GM23338 (cell line): ENCODE measurements around the gene ARPC4.

Experiments used
- CREB1 ChIP-seq: fragments of 250-450 bp; sonication (Bioruptor Pico); IDR thresholded peaks from 2 replicates; pipeline ENCODE4 v1.5.0; 2020; ENCODE audit warnings: low read depth, mild to moderate bottlenecking, moderate library complexity
- EZH2 ChIP-seq: fragments of 200-600 bp; sonication (generic); IDR thresholded peaks from one replicate; pipeline ENCODE4 v1.8.0; 2017; ENCODE audit warnings: antibody characterized with exemption, mild to moderate bottlenecking, low read depth; ENCODE audit not compliant: unreplicated experiment
- TF ChIP-seq, protein P1 (sequence below), 2 experiments: fragments of 200-600 bp in 1 of 2; sonication (generic) in 1 of 2; conservative IDR thresholded peaks; 2 replicates each; pipeline versions ENCODE4 v1.5.1 to v1.6.1; 2016 to 2017; ENCODE audit warnings: antibody characterized with exemption in 2 of 2, low read depth in 2 of 2, mild to moderate bottlenecking in 2 of 2, moderate library complexity in 1 of 2
- TF ChIP-seq, protein P2 (sequence below): IDR thresholded peaks from one replicate; pipeline ENCODE4 v1.6.1; 2018; ENCODE audit warnings: antibody characterized with exemption; ENCODE audit not compliant: unreplicated experiment

DNA sequence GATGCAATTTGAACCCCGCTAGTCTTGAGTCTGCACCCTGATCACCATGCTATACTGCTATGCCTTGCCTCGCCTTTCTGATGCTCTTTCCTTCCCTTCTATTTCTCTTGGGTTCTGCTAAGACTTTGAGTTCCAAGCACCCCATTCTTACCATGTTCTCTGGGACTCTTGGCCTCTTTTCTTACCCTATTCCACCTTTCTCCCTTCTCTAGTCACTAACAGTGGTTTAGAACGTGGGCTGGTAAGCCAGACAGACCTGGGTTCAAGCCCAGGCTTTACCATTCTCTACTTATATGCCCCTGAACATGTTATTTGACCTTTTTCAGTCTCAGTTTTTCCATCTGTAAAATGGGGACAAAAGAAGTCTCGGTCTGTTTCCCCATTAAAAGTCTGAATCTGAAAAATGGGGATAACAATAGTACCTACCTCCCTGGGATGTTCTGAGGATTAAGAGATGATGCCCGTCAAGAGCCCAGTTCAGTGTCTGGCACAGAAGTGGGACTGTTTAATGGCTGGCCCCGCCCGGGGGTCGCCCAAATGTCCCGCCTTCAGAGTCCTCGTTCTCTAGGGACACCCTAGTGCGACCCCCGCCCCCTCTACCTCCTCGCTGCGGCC, 985 bp upstream of the ARPC4 start:
- TF ChIP-seq, protein P1, sequence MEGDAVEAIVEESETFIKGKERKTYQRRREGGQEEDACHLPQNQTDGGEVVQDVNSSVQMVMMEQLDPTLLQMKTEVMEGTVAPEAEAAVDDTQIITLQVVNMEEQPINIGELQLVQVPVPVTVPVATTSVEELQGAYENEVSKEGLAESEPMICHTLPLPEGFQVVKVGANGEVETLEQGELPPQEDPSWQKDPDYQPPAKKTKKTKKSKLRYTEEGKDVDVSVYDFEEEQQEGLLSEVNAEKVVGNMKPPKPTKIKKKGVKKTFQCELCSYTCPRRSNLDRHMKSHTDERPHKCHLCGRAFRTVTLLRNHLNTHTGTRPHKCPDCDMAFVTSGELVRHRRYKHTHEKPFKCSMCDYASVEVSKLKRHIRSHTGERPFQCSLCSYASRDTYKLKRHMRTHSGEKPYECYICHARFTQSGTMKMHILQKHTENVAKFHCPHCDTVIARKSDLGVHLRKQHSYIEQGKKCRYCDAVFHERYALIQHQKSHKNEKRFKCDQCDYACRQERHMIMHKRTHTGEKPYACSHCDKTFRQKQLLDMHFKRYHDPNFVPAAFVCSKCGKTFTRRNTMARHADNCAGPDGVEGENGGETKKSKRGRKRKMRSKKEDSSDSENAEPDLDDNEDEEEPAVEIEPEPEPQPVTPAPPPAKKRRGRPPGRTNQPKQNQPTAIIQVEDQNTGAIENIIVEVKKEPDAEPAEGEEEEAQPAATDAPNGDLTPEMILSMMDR (conservative IDR thresholded peaks at IDR 0.05; ENCODE audit: low read depth in 2 of 2), result no peak
- TF ChIP-seq EZH2 (no peak), CREB1 (CRISPR knock-in tag) (no peak)
- TF ChIP-seq, protein P2, sequence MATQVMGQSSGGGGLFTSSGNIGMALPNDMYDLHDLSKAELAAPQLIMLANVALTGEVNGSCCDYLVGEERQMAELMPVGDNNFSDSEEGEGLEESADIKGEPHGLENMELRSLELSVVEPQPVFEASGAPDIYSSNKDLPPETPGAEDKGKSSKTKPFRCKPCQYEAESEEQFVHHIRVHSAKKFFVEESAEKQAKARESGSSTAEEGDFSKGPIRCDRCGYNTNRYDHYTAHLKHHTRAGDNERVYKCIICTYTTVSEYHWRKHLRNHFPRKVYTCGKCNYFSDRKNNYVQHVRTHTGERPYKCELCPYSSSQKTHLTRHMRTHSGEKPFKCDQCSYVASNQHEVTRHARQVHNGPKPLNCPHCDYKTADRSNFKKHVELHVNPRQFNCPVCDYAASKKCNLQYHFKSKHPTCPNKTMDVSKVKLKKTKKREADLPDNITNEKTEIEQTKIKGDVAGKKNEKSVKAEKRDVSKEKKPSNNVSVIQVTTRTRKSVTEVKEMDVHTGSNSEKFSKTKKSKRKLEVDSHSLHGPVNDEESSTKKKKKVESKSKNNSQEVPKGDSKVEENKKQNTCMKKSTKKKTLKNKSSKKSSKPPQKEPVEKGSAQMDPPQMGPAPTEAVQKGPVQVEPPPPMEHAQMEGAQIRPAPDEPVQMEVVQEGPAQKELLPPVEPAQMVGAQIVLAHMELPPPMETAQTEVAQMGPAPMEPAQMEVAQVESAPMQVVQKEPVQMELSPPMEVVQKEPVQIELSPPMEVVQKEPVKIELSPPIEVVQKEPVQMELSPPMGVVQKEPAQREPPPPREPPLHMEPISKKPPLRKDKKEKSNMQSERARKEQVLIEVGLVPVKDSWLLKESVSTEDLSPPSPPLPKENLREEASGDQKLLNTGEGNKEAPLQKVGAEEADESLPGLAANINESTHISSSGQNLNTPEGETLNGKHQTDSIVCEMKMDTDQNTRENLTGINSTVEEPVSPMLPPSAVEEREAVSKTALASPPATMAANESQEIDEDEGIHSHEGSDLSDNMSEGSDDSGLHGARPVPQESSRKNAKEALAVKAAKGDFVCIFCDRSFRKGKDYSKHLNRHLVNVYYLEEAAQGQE, result no peak
